ENCODE measurements around the gene CDK11B.

Gene CDK11B

GRCh38 chr1:1626207-1627141, 32.3 kb downstream of the CDK11B start:
- no peak for TF ChIP-seq CTCF (IDR thresholded peaks at IDR 0.05; ENCODE audit: low read depth, low read length)
- no peak for DNase-seq
- H3K36me3 ChIP-seq, result no peaks in the 10 kb centered on the region
- H3K27me3 ChIP-seq (ENCODE audit: insufficient read depth, low read depth, severe bottlenecking), result no peaks in the 10 kb centered on the region
- H3K9me3 ChIP-seq (ENCODE audit: severe bottlenecking), result no peaks in the 10 kb centered on the region
- no peak overlapping the region for H3K4me3 ChIP-seq (ENCODE audit: low read depth, low read length)
- H3K27ac ChIP-seq, result no peak overlapping the region

- Histone ChIP-seq H3K36me3 (no peaks in the 10 kb centered on the region), H3K9me3 (ENCODE audit: severe bottlenecking) (no peaks in the 10 kb centered on the region), H3K27ac (no peak overlapping the region), H3K27me3 (ENCODE audit: insufficient read depth, low read depth, severe bottlenecking) (no peaks in the 10 kb centered on the region), H3K4me3 (ENCODE audit: low read depth, low read length) (no peak overlapping the region)
- DNase-seq, result no peak
- TF ChIP-seq CTCF (IDR thresholded peaks at IDR 0.05; ENCODE audit: low read depth, low read length), result no peak
Measured at GRCh38 chr1:1625824-1626206, 33.0 kb downstream of the CDK11B start.

- no peak overlapping the region for H3K4me3 ChIP-seq (ENCODE audit: low read depth, low read length)
- no peaks in the 10 kb centered on the region for H3K9me3 ChIP-seq (ENCODE audit: severe bottlenecking)
- H3K27ac ChIP-seq, result no peak overlapping the region
- no peaks in the 10 kb centered on the region for H3K36me3 ChIP-seq
- no peaks in the 10 kb centered on the region for H3K27me3 ChIP-seq (ENCODE audit: insufficient read depth, low read depth, severe bottlenecking)
- no peak for DNase-seq
- TF ChIP-seq CTCF (IDR thresholded peaks at IDR 0.05; ENCODE audit: low read depth, low read length), result no peak
Measured at GRCh38 chr1:1625404-1625775, 33.4 kb downstream of the CDK11B start.

- 0 out of 2 replicates have a peak, but pooled peaks have one; percentile 3 for TF ChIP-seq CTCF (IDR thresholded peaks at IDR 0.05; ENCODE audit: low read depth, low read length)
- Histone ChIP-seq H3K36me3 (no peaks in the 10 kb centered on the region), H3K4me3 (ENCODE audit: low read depth, low read length) (no peak overlapping the region), H3K27me3 (ENCODE audit: insufficient read depth, low read depth, severe bottlenecking) (no peaks in the 10 kb centered on the region), H3K27ac (no peak overlapping the region), H3K9me3 (ENCODE audit: severe bottlenecking) (no peaks in the 10 kb centered on the region)
- no peak for DNase-seq
Measured at GRCh38 chr1:1624443-1625403, 34.1 kb downstream of the CDK11B start.

GRCh38 chr1:1623631-1624442, 35.0 kb downstream of the CDK11B start:
- no peak overlapping the region for H3K27ac ChIP-seq

More at GRCh38 chr1:1623631-1624442, 35.0 kb downstream of the CDK11B start:
- Histone ChIP-seq H3K9me3 (ENCODE audit: severe bottlenecking) (no peaks in the 10 kb centered on the region), H3K27me3 (ENCODE audit: insufficient read depth, low read depth, severe bottlenecking) (no peaks in the 10 kb centered on the region), H3K36me3 (no peaks in the 10 kb centered on the region), H3K4me3 (ENCODE audit: low read depth, low read length) (no peak overlapping the region)
- TF ChIP-seq CTCF (IDR thresholded peaks at IDR 0.05; ENCODE audit: low read depth, low read length), result no peak
- no peak for DNase-seq
